GM23338 (cell line): Measurements from ENCODE around the gene PPP4R1. TPM values are rescaled to one million over a fixed set of nuclear protein-coding genes. Genes with fewer than 3 reads are reported as not detected.

Experiments used
- ATAC-seq: fragments of 200-7000 bp; cut with Tn5 transposase; 3 replicates; pipeline ENCODE4 v1.9.1; 2020
- DNase-seq: peaks from one replicate; pipeline ENCODE4 v3.0.0-alpha.2; 2015; ENCODE audit warnings: low spot score
- H2AFZ ChIP-seq: fragments of 200-600 bp; sonication (generic); 2 replicates; pipeline ENCODE4 v1.8.0; 2016; ENCODE audit warnings: antibody characterized with exemption, mild to moderate bottlenecking, moderate library complexity
- H3F3A ChIP-seq: fragments of 200-600 bp; sonication (generic); replicated peaks from 2 replicates; pipeline ENCODE4 v1.8.0; 2017; ENCODE audit warnings: antibody characterized with exemption, mixed run types, low read depth
- H3K27ac ChIP-seq: fragments of 200-600 bp; sonication (generic); 2 replicates; pipeline ENCODE4 v1.6.1; 2016; ENCODE audit warnings: low read depth
- H3K27me3 ChIP-seq: fragments of 200-600 bp; sonication (generic); 2 replicates; pipeline ENCODE4 v1.8.0; 2016; ENCODE audit warnings: mild to moderate bottlenecking, mixed run types, moderate library complexity; ENCODE audit not compliant: insufficient read depth
- H3K36me3 ChIP-seq: fragments of 200-600 bp; sonication (generic); 2 replicates; pipeline ENCODE4 v1.8.0; 2016; ENCODE audit warnings: mild to moderate bottlenecking; ENCODE audit not compliant: insufficient read depth
- H3K4me1 ChIP-seq: fragments of 200-600 bp; sonication (generic); 2 replicates; pipeline ENCODE4 v1.8.0; 2016; ENCODE audit warnings: mild to moderate bottlenecking, moderate library complexity; ENCODE audit not compliant: insufficient read depth
- H3K4me2 ChIP-seq: fragments of 200-600 bp; sonication (generic); 2 replicates; pipeline ENCODE4 v1.7.1; 2017; ENCODE audit warnings: mixed run types
- H3K4me3 ChIP-seq: fragments of 200-600 bp; sonication (generic); 2 replicates; pipeline ENCODE4 v1.6.1; 2016; ENCODE audit warnings: mixed run types
- H3K79me2 ChIP-seq: fragments of 200-600 bp; sonication (generic); replicated peaks from 2 replicates; pipeline ENCODE4 v1.8.0; 2017; ENCODE audit warnings: mild to moderate bottlenecking; ENCODE audit not compliant: insufficient read depth
- H3K9me2 ChIP-seq: fragments of 200-600 bp; sonication (generic); 2 replicates; pipeline ENCODE4 v1.8.0; 2017; ENCODE audit not compliant: insufficient read depth
- H4K20me1 ChIP-seq: fragments of 200-600 bp; sonication (generic); replicated peaks from 2 replicates; pipeline ENCODE4 v1.8.0; 2017; ENCODE audit warnings: mild to moderate bottlenecking; ENCODE audit not compliant: insufficient read depth
- H3K27ac Mint-ChIP-seq: 2 replicates; pipeline ENCODE4 v1.8.0; 2020; ENCODE audit warnings: inconsistent platforms, mild to moderate bottlenecking, moderate library complexity, mixed read lengths
- H3K27me3 Mint-ChIP-seq: 3 replicates; pipeline ENCODE4 v1.8.0; 2022; ENCODE audit warnings: low read depth, mild to moderate bottlenecking, moderate library complexity, mixed read lengths, inconsistent platforms; ENCODE audit not compliant: insufficient read depth, poor library complexity
- H3K36me3 Mint-ChIP-seq: 3 replicates; pipeline ENCODE4 v1.8.0; 2021; ENCODE audit warnings: low read depth, mild to moderate bottlenecking, inconsistent platforms, moderate library complexity, mixed read lengths
- H3K4me1 Mint-ChIP-seq: 3 replicates; pipeline ENCODE4 v1.8.0; 2020; ENCODE audit warnings: mild to moderate bottlenecking, inconsistent platforms, mixed read lengths
- H3K4me3 Mint-ChIP-seq: 3 replicates; pipeline ENCODE4 v1.8.0; 2021; ENCODE audit warnings: moderate library complexity, mild to moderate bottlenecking, inconsistent platforms, mixed read lengths
- H3K9me3 Mint-ChIP-seq: 3 replicates; pipeline ENCODE4 v1.8.0; 2020; ENCODE audit warnings: moderate library complexity, mild to moderate bottlenecking, inconsistent platforms, mixed read lengths
- CREB1 ChIP-seq: fragments of 250-450 bp; sonication (Bioruptor Pico); IDR thresholded peaks from 2 replicates; pipeline ENCODE4 v1.5.0; 2020; ENCODE audit warnings: low read depth, mild to moderate bottlenecking, moderate library complexity
- EZH2 ChIP-seq: fragments of 200-600 bp; sonication (generic); IDR thresholded peaks from one replicate; pipeline ENCODE4 v1.8.0; 2017; ENCODE audit warnings: antibody characterized with exemption, mild to moderate bottlenecking, low read depth; ENCODE audit not compliant: unreplicated experiment
- EZH2phosphoT487 ChIP-seq: fragments of 200-600 bp; sonication (generic); IDR thresholded peaks from one replicate; pipeline ENCODE4 v1.8.1; 2018; ENCODE audit warnings: antibody characterized with exemption; ENCODE audit not compliant: unreplicated experiment
- JUNB ChIP-seq: IDR thresholded peaks from one replicate; pipeline ENCODE4 v1.6.1; 2016; ENCODE audit warnings: antibody characterized with exemption; ENCODE audit not compliant: unreplicated experiment
- NANOG ChIP-seq: IDR thresholded peaks from 2 replicates; pipeline ENCODE4 v1.6.1; 2016; ENCODE audit warnings: antibody characterized with exemption, borderline replicate concordance
- POLR2AphosphoS5 ChIP-seq: IDR thresholded peaks from 2 replicates; pipeline ENCODE4 v1.6.1; 2016; ENCODE audit warnings: antibody characterized with exemption, low read depth
- ZNF114 ChIP-seq: fragments of 250-450 bp; sonication (Bioruptor Pico); IDR thresholded peaks from 2 replicates; pipeline ENCODE4 v1.5.0; 2020; ENCODE audit warnings: mild to moderate bottlenecking, moderate library complexity
- ZNF331 ChIP-seq: fragments of 250-450 bp; sonication (Bioruptor Pico); IDR thresholded peaks from 2 replicates; pipeline ENCODE4 v1.5.0; 2020; ENCODE audit warnings: low read depth, mild to moderate bottlenecking, moderate library complexity
- polyA plus RNA-seq: library from polyadenylated mRNA; unstranded; fragments of >200 nt; fragmentation: Nextera tagmentation; extraction: Ambion mirVana; gene quantifications from 2 replicates; pipeline ENCODE4 v1.2.1, GENCODE V29; 2016
- total RNA-seq: library from RNA; depleted of rRNA; stranded (reverse); fragments of >200 nt; shearing (Covaris generic); gene quantifications from 2 replicates; pipeline ENCODE4 v1.2.3, GENCODE V29; 2014
- TF ChIP-seq, protein P1 (sequence below): IDR thresholded peaks from one replicate; pipeline ENCODE4 v1.6.1; 2018; ENCODE audit warnings: antibody characterized with exemption; ENCODE audit not compliant: unreplicated experiment
- TF ChIP-seq, protein P2 (sequence below): IDR thresholded peaks from 2 replicates; pipeline ENCODE4 v1.6.1; 2016; ENCODE audit warnings: antibody characterized with exemption
- TF ChIP-seq, protein P3 (sequence below), 2 experiments: fragments of 200-600 bp in 1 of 2; sonication (generic) in 1 of 2; conservative IDR thresholded peaks; 2 replicates each; pipeline versions ENCODE4 v1.5.1 to v1.6.1; 2016 to 2017; ENCODE audit warnings: antibody characterized with exemption in 2 of 2, low read depth in 2 of 2, mild to moderate bottlenecking in 2 of 2, moderate library complexity in 1 of 2
- TF ChIP-seq, protein P4 (sequence below): fragments of 250-450 bp; sonication (Bioruptor Pico); IDR thresholded peaks from 2 replicates; pipeline ENCODE4 v1.5.0; 2020; ENCODE audit warnings: mild to moderate bottlenecking, moderate library complexity

Gene PPP4R1
- total and polyA plus RNA-seq, 2 experiments from 2014 or later = 18.1 to 79.4 TPM

DNA sequence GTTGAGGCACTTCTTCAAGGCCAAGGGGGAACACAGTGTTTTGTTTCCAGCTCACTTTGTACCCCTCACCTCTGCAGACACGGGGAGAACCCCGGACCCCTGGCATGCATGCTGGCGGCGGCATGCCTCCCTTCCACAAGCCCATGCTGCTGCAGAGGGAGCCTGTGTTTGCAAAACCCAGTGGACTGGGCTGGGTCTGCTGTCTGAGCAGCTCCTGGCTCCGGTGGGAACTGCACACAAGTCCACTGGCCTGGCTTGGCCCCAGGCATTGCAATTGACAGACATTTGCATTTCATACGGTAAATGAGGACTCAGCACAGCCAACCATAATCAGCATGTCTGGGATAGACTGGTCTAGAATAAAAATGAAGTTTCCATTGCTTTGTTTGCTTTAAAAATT is 76.7 kb downstream of the PPP4R1 start:
- H3K27ac ChIP-seq = no peak overlapping the region

More for the DNA sequence above, 76.7 kb downstream of the PPP4R1 start:
- Histone ChIP-seq H3K4me1 (no peaks in the 10 kb centered on the region), H3K9me2 (no peaks in the 10 kb centered on the region), H3K79me2 (no peaks in the 10 kb centered on the region), H3K4me3 (no peak overlapping the region), H3F3A (0 out of 2 replicates have a peak, but pooled peaks cover 3% of the 10 kb centered on the region), H3K4me2 (no peak overlapping the region), H3K27me3 (no peaks in the 10 kb centered on the region), H2AFZ (no peak overlapping the region), H3K36me3 (no peaks in the 10 kb centered on the region), H4K20me1 (no peaks in the 10 kb centered on the region; the same call in 1 of the 2 replicates)
- no peak for ATAC-seq
- Mint-ChIP-seq H3K27ac (no peak overlapping the region), H3K27me3 (peaks cover 3% of the 10 kb centered on the region), H3K4me3 (no peak overlapping the region), H3K4me1 (peaks cover 12% of the 10 kb centered on the region), H3K36me3 (peaks cover 26% of the 10 kb centered on the region), H3K9me3 (no peaks in the 10 kb centered on the region)
- no peak for DNase-seq
- TF ChIP-seq, protein P1, sequence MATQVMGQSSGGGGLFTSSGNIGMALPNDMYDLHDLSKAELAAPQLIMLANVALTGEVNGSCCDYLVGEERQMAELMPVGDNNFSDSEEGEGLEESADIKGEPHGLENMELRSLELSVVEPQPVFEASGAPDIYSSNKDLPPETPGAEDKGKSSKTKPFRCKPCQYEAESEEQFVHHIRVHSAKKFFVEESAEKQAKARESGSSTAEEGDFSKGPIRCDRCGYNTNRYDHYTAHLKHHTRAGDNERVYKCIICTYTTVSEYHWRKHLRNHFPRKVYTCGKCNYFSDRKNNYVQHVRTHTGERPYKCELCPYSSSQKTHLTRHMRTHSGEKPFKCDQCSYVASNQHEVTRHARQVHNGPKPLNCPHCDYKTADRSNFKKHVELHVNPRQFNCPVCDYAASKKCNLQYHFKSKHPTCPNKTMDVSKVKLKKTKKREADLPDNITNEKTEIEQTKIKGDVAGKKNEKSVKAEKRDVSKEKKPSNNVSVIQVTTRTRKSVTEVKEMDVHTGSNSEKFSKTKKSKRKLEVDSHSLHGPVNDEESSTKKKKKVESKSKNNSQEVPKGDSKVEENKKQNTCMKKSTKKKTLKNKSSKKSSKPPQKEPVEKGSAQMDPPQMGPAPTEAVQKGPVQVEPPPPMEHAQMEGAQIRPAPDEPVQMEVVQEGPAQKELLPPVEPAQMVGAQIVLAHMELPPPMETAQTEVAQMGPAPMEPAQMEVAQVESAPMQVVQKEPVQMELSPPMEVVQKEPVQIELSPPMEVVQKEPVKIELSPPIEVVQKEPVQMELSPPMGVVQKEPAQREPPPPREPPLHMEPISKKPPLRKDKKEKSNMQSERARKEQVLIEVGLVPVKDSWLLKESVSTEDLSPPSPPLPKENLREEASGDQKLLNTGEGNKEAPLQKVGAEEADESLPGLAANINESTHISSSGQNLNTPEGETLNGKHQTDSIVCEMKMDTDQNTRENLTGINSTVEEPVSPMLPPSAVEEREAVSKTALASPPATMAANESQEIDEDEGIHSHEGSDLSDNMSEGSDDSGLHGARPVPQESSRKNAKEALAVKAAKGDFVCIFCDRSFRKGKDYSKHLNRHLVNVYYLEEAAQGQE = no peak
- TF ChIP-seq EZH2 = no peak
- TF ChIP-seq, protein P2, sequence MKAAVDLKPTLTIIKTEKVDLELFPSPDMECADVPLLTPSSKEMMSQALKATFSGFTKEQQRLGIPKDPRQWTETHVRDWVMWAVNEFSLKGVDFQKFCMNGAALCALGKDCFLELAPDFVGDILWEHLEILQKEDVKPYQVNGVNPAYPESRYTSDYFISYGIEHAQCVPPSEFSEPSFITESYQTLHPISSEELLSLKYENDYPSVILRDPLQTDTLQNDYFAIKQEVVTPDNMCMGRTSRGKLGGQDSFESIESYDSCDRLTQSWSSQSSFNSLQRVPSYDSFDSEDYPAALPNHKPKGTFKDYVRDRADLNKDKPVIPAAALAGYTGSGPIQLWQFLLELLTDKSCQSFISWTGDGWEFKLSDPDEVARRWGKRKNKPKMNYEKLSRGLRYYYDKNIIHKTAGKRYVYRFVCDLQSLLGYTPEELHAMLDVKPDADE = no peak
- no peak for TF ChIP-seq NANOG
- TF ChIP-seq, protein P3, sequence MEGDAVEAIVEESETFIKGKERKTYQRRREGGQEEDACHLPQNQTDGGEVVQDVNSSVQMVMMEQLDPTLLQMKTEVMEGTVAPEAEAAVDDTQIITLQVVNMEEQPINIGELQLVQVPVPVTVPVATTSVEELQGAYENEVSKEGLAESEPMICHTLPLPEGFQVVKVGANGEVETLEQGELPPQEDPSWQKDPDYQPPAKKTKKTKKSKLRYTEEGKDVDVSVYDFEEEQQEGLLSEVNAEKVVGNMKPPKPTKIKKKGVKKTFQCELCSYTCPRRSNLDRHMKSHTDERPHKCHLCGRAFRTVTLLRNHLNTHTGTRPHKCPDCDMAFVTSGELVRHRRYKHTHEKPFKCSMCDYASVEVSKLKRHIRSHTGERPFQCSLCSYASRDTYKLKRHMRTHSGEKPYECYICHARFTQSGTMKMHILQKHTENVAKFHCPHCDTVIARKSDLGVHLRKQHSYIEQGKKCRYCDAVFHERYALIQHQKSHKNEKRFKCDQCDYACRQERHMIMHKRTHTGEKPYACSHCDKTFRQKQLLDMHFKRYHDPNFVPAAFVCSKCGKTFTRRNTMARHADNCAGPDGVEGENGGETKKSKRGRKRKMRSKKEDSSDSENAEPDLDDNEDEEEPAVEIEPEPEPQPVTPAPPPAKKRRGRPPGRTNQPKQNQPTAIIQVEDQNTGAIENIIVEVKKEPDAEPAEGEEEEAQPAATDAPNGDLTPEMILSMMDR (conservative IDR thresholded peaks at IDR 0.05; ENCODE audit: low read depth in 2 of 2) = no peak
- TF ChIP-seq EZH2phosphoT487 = no peak
- no peak for TF ChIP-seq JUNB
- no peak for TF ChIP-seq ZNF331 (CRISPR knock-in tag)
- no peak for TF ChIP-seq ZNF114 (CRISPR knock-in tag)
- TF ChIP-seq POLR2AphosphoS5 = no peak
- TF ChIP-seq, protein P4, sequence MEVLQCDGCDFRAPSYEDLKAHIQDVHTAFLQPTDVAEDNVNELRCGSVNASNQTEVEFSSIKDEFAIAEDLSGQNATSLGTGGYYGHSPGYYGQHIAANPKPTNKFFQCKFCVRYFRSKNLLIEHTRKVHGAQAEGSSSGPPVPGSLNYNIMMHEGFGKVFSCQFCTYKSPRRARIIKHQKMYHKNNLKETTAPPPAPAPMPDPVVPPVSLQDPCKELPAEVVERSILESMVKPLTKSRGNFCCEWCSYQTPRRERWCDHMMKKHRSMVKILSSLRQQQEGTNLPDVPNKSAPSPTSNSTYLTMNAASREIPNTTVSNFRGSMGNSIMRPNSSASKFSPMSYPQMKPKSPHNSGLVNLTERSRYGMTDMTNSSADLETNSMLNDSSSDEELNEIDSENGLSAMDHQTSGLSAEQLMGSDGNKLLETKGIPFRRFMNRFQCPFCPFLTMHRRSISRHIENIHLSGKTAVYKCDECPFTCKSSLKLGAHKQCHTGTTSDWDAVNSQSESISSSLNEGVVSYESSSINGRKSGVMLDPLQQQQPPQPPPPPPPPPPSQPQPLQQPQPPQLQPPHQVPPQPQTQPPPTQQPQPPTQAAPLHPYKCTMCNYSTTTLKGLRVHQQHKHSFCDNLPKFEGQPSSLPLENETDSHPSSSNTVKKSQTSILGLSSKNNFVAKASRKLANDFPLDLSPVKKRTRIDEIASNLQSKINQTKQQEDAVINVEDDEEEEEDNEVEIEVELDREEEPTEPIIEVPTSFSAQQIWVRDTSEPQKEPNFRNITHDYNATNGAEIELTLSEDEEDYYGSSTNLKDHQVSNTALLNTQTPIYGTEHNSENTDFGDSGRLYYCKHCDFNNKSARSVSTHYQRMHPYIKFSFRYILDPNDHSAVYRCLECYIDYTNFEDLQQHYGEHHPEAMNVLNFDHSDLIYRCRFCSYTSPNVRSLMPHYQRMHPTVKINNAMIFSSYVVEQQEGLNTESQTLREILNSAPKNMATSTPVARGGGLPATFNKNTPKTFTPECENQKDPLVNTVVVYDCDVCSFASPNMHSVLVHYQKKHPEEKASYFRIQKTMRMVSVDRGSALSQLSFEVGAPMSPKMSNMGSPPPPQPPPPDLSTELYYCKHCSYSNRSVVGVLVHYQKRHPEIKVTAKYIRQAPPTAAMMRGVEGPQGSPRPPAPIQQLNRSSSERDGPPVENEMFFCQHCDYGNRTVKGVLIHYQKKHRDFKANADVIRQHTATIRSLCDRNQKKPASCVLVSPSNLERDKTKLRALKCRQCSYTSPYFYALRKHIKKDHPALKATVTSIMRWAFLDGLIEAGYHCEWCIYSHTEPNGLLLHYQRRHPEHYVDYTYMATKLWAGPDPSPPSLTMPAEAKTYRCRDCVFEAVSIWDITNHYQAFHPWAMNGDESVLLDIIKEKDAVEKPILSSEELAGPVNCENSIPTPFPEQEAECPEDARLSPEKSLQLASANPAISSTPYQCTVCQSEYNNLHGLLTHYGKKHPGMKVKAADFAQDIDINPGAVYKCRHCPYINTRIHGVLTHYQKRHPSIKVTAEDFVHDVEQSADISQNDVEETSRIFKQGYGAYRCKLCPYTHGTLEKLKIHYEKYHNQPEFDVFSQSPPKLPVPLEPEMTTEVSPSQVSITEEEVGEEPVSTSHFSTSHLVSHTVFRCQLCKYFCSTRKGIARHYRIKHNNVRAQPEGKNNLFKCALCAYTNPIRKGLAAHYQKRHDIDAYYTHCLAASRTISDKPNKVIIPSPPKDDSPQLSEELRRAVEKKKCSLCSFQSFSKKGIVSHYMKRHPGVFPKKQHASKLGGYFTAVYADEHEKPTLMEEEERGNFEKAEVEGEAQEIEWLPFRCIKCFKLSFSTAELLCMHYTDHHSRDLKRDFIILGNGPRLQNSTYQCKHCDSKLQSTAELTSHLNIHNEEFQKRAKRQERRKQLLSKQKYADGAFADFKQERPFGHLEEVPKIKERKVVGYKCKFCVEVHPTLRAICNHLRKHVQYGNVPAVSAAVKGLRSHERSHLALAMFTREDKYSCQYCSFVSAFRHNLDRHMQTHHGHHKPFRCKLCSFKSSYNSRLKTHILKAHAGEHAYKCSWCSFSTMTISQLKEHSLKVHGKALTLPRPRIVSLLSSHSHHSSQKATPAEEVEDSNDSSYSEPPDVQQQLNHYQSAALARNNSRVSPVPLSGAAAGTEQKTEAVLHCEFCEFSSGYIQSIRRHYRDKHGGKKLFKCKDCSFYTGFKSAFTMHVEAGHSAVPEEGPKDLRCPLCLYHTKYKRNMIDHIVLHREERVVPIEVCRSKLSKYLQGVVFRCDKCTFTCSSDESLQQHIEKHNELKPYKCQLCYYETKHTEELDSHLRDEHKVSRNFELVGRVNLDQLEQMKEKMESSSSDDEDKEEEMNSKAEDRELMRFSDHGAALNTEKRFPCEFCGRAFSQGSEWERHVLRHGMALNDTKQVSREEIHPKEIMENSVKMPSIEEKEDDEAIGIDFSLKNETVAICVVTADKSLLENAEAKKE (CRISPR knock-in tag) = no peak
- no peak for TF ChIP-seq CREB1 (CRISPR knock-in tag)
